ENCODE data around the gene AP5M1. TPM values are rescaled to one million over a fixed set of nuclear protein-coding genes. Genes with fewer than 3 reads are reported as not detected.
"Not testable (repeated sequence)": the region's sequence is repeated elsewhere in the genome, so short reads cannot be mapped to it uniquely, and the experiment has no call there.

The AP5M1 gene
- total RNA-seq = 10 to 100 TPM; 51.2 to 53.0 TPM
- 54.2 to 78.5 reads per million in 2 donors for total RNA-seq

GRCh38 chr14:57268161-57269069, at the start of gene AP5M1, which contains the start of gene EXOC5:
AP5M1 (plus strand) TSS chr14:57268971; CDS start chr14:57269315, 344 bp downstream.
EXOC5 (minus strand) TSS chr14:57268905; CDS start chr14:57268648, 257 bp downstream.
- H3K36me3 Mint-ChIP-seq (ENCODE audit: low read depth) = peaks cover 2% of the 10 kb centered on the region
- H3K27ac Mint-ChIP-seq = peak within 1 kb of the TSS; percentile 99
- H3K4me3 Mint-ChIP-seq = peak within 1 kb of the TSS; percentile 99
- H3K9me3 ChIP-seq (ENCODE audit: control insufficient read depth, low read length, poor library complexity, severe bottlenecking) = no peaks in the 10 kb centered on the region
- H3K27me3 Mint-ChIP-seq = no peaks in the 10 kb centered on the region
- H3K4me1 Mint-ChIP-seq = peaks cover 44% of the 10 kb centered on the region
- DNase-seq (peak; percentile 85 to 89 (median 86)), ATAC-seq (peak; percentile 86)

GRCh38 chr14:57221931-57222330, 46.8 kb upstream of the AP5M1 start:
- H3K27me3 Mint-ChIP-seq = no peaks in the 10 kb centered on the region
- no peak overlapping the region for H3K27ac Mint-ChIP-seq
- H3K36me3 Mint-ChIP-seq (ENCODE audit: low read depth) = peaks cover 20% of the 10 kb centered on the region
- DNase-seq = no peak
- H3K4me3 Mint-ChIP-seq = no peak overlapping the region
- H3K9me3 ChIP-seq (ENCODE audit: control insufficient read depth, low read length, poor library complexity, severe bottlenecking) = no peaks in the 10 kb centered on the region
- ATAC-seq = no peak
- H3K4me1 Mint-ChIP-seq = peaks cover 11% of the 10 kb centered on the region

- no peaks in the 10 kb centered on the region for H3K9me3 ChIP-seq (ENCODE audit: control insufficient read depth, low read length, poor library complexity, severe bottlenecking)
- H3K4me1 Mint-ChIP-seq = peaks cover 5% of the 10 kb centered on the region
- no peak for ATAC-seq
- no peaks in the 10 kb centered on the region for H3K27me3 Mint-ChIP-seq
- no peak overlapping the region for H3K27ac Mint-ChIP-seq
- H3K4me3 Mint-ChIP-seq = no peak overlapping the region
- peaks cover 19% of the 10 kb centered on the region for H3K36me3 Mint-ChIP-seq (ENCODE audit: low read depth)
- DNase-seq = no peak
Measured at GRCh38 chr14:57227083-57227482, 41.7 kb upstream of the AP5M1 start.

GRCh38 chr14:57228320-57228719, 40.5 kb upstream of the AP5M1 start:
- H3K27me3 Mint-ChIP-seq; H3K27ac Mint-ChIP-seq; H3K4me3 Mint-ChIP-seq; H3K9me3 ChIP-seq (ENCODE audit: control insufficient read depth, low read length, poor library complexity, severe bottlenecking); DNase-seq; ATAC-seq; H3K4me1 Mint-ChIP-seq: not testable (repeated sequence)
- H3K36me3 Mint-ChIP-seq (ENCODE audit: low read depth) = peaks cover 19% of the 10 kb centered on the region

- DNase-seq (no peak), ATAC-seq (no peak)
- Mint-ChIP-seq H3K4me1 (peaks cover 2% of the 10 kb centered on the region), H3K36me3 (ENCODE audit: low read depth) (peaks cover 11% of the 10 kb centered on the region), H3K27me3 (no peaks in the 10 kb centered on the region), H3K4me3 (no peak overlapping the region), H3K27ac (no peak overlapping the region)
- H3K9me3 ChIP-seq (ENCODE audit: control insufficient read depth, low read length, poor library complexity, severe bottlenecking) = no peaks in the 10 kb centered on the region
Measured at GRCh38 chr14:57232006-57232405, 36.8 kb upstream of the AP5M1 start.

- not testable (repeated sequence) for ATAC-seq; H3K36me3 Mint-ChIP-seq (ENCODE audit: low read depth); H3K4me1 Mint-ChIP-seq; H3K27ac Mint-ChIP-seq; H3K9me3 ChIP-seq (ENCODE audit: control insufficient read depth, low read length, poor library complexity, severe bottlenecking); DNase-seq; H3K27me3 Mint-ChIP-seq; H3K4me3 Mint-ChIP-seq
Measured at GRCh38 chr14:57240115-57240514, 28.7 kb upstream of the AP5M1 start.

GRCh38 chr14:57243320-57243719, 25.5 kb upstream of the AP5M1 start:
- no peak for DNase-seq

GRCh38 chr14:57244106-57244505, 24.7 kb upstream of the AP5M1 start:
- H3K27ac Mint-ChIP-seq = no peak overlapping the region
- H3K9me3 ChIP-seq (ENCODE audit: control insufficient read depth, low read length, poor library complexity, severe bottlenecking) = no peaks in the 10 kb centered on the region
- H3K4me1 Mint-ChIP-seq = peaks cover 2% of the 10 kb centered on the region
- no peak for DNase-seq
- ATAC-seq = no peak
- peaks cover 5% of the 10 kb centered on the region for H3K36me3 Mint-ChIP-seq (ENCODE audit: low read depth)
- no peak overlapping the region for H3K4me3 Mint-ChIP-seq
- H3K27me3 Mint-ChIP-seq = no peaks in the 10 kb centered on the region

More at GRCh38 chr14:57243320-57243719, 25.5 kb upstream of the AP5M1 start:
- peaks cover 5% of the 10 kb centered on the region for H3K36me3 Mint-ChIP-seq (ENCODE audit: low read depth)
- H3K9me3 ChIP-seq (ENCODE audit: control insufficient read depth, low read length, poor library complexity, severe bottlenecking) = no peaks in the 10 kb centered on the region
- no peak overlapping the region for H3K4me3 Mint-ChIP-seq
- H3K27ac Mint-ChIP-seq = no peak overlapping the region
- H3K4me1 Mint-ChIP-seq = peaks cover 2% of the 10 kb centered on the region
- H3K27me3 Mint-ChIP-seq = no peaks in the 10 kb centered on the region
- ATAC-seq = no peak

- Mint-ChIP-seq H3K27ac (no peak overlapping the region), H3K36me3 (ENCODE audit: low read depth) (peaks cover 5% of the 10 kb centered on the region), H3K4me1 (peaks cover 11% of the 10 kb centered on the region), H3K27me3 (no peaks in the 10 kb centered on the region), H3K4me3 (no peak overlapping the region)
- H3K9me3 ChIP-seq (ENCODE audit: control insufficient read depth, low read length, poor library complexity, severe bottlenecking) = no peaks in the 10 kb centered on the region
- no peak for DNase-seq
- no peak for ATAC-seq
Measured at GRCh38 chr14:57245941-57246340, 22.8 kb upstream of the AP5M1 start.

GRCh38 chr14:57246933-57247657, 21.7 kb upstream of the AP5M1 start:
- DNase-seq = no peak
- Mint-ChIP-seq H3K27me3 (no peaks in the 10 kb centered on the region), H3K27ac (no peak overlapping the region), H3K4me3 (no peak overlapping the region), H3K4me1 (peaks cover 15% of the 10 kb centered on the region), H3K36me3 (ENCODE audit: low read depth) (peaks cover 3% of the 10 kb centered on the region)
- ATAC-seq = no peak
- no peaks in the 10 kb centered on the region for H3K9me3 ChIP-seq (ENCODE audit: control insufficient read depth, low read length, poor library complexity, severe bottlenecking)

- Mint-ChIP-seq H3K4me1 (peaks cover 42% of the 10 kb centered on the region), H3K4me3 (no peak overlapping the region), H3K27me3 (no peaks in the 10 kb centered on the region), H3K27ac (no peak overlapping the region), H3K36me3 (ENCODE audit: low read depth) (peaks cover 10% of the 10 kb centered on the region)
- ATAC-seq (no peak), DNase-seq (no peak)
- H3K9me3 ChIP-seq (ENCODE audit: control insufficient read depth, low read length, poor library complexity, severe bottlenecking) = no peaks in the 10 kb centered on the region
Measured at GRCh38 chr14:57254884-57255283, 13.9 kb upstream of the AP5M1 start.

GRCh38 chr14:57258221-57258620, 10.6 kb upstream of the AP5M1 start:
- peaks cover 37% of the 10 kb centered on the region for H3K4me1 Mint-ChIP-seq
- not testable (repeated sequence) for H3K4me3 Mint-ChIP-seq; H3K27ac Mint-ChIP-seq; H3K36me3 Mint-ChIP-seq (ENCODE audit: low read depth); ATAC-seq; H3K27me3 Mint-ChIP-seq; H3K9me3 ChIP-seq (ENCODE audit: control insufficient read depth, low read length, poor library complexity, severe bottlenecking); DNase-seq

- no peak for DNase-seq
- Mint-ChIP-seq H3K27ac (no peak overlapping the region), H3K27me3 (no peaks in the 10 kb centered on the region), H3K4me3 (no peak overlapping the region), H3K4me1 (peaks cover 40% of the 10 kb centered on the region), H3K36me3 (ENCODE audit: low read depth) (peaks cover 12% of the 10 kb centered on the region)
- H3K9me3 ChIP-seq (ENCODE audit: control insufficient read depth, low read length, poor library complexity, severe bottlenecking) = no peaks in the 10 kb centered on the region
- ATAC-seq = no peak
Measured at GRCh38 chr14:57259672-57260071, 9.1 kb upstream of the AP5M1 start.
